ENCODE measurements around the gene NUDCD3. TPM values are rescaled to one million over a fixed set of nuclear protein-coding genes. Genes with fewer than 3 reads are reported as not detected.

Gene NUDCD3
- total and polyA plus RNA-seq, 2 of the 8 experiments (the other 6 are each of a cell fraction or from before 2014, with no cell fraction given), result 35.2 to 93.7 TPM

DNA sequence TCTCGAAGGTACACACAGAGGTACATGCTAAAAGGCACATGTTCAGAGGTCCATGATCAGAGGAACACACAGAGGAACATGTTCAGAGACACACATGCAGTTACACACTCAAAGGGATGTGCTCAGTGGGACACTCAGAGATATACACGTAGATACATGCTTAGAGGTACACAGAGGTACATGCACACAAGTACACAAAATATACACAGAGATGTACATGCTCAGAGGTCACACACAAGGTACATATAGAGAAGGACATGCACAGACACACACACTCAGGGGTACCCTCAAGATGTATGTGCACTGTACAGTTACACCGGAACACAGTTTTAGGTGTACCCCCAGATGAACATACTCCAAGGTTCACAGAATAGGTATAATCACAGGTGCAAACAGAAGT is 31.9 kb upstream of the NUDCD3 start:
- no peak overlapping the region for H3K14ac ChIP-seq (ENCODE audit: insufficient read length)
- no peak overlapping the region for H3K4ac ChIP-seq (replicated peaks; ENCODE audit: insufficient read length, low read depth, low read length)
- H2BK20ac ChIP-seq (ENCODE audit: low read length), result no peak overlapping the region
- H4K91ac ChIP-seq (replicated peaks; ENCODE audit: insufficient read length, low read length), result no peak overlapping the region
- no peak overlapping the region for H3K56ac ChIP-seq (replicated peaks; ENCODE audit: insufficient read length, low read depth, low read length)
- FAIRE-seq, result no peak
- H3K23ac ChIP-seq (ENCODE audit: insufficient read length), result no peak overlapping the region
- no peak overlapping the region for H2BK5ac ChIP-seq (ENCODE audit: low read depth, low read length)
- H3K18ac ChIP-seq (ENCODE audit: extremely low read depth, low read length), result no peak overlapping the region
- H3K9ac ChIP-seq (replicated peaks in 1 of 4; ENCODE audit: extremely low read depth in 1 of 4, low read depth in 3 of 4, low read length in 3 of 4), result no peak overlapping the region
- H3K9me3 ChIP-seq (ENCODE audit: insufficient read depth in 2 of 2, low read depth in 1 of 2, low read length in 1 of 2), result 0 out of 4 replicates have a peak, but pooled peaks cover 0 to 3% of the 10 kb centered on the region in 2 experiments
- H3K4me2 ChIP-seq (ENCODE audit: insufficient read depth in 1 of 2, low read depth in 2 of 2, low read length in 2 of 2), result no peak overlapping the region
- H3K27ac ChIP-seq (ENCODE audit: low read depth, low read length), result no peak overlapping the region
- H4K5ac ChIP-seq (ENCODE audit: insufficient read length, low read depth, low read length), result no peak overlapping the region
- no peaks in the 10 kb centered on the region for H3K36me3 ChIP-seq (ENCODE audit: control insufficient read depth in 2 of 4, insufficient read depth in 4 of 4, low read length in 3 of 4)
- H3K4me1 ChIP-seq (replicated peaks in 1 of 4; ENCODE audit: control insufficient read depth in 3 of 4, insufficient read depth in 4 of 4, low read length in 3 of 4), result no peaks in the 10 kb centered on the region
- no peaks in the 10 kb centered on the region for H3K79me2 ChIP-seq (ENCODE audit: control insufficient read depth in 1 of 2, insufficient read depth in 2 of 2, low read length in 2 of 2)
- H4K8ac ChIP-seq (ENCODE audit: extremely low read depth, insufficient read depth, low read length), result no peak overlapping the region
- H4K20me1 ChIP-seq (replicated peaks in 1 of 2; ENCODE audit: control insufficient read depth in 1 of 2, insufficient read depth in 2 of 2, low read length in 2 of 2), result no peaks in the 10 kb centered on the region
- no peak for DNase-seq (ENCODE audit: low read depth in 1 of 2, low spot score in 2 of 2)
- no peak overlapping the region for H3K4me3 ChIP-seq (ENCODE audit: extremely low read depth in 1 of 4, insufficient read depth in 2 of 4, low read depth in 3 of 4, low read length in 4 of 4)
- no peak overlapping the region for H2BK15ac ChIP-seq (ENCODE audit: low read length)
- ChIA-PET POLR2A (ENCODE audit: partially characterized antibody) (interaction anchor here (1.1 to 1.2 kb wide), 2 partner anchors 39 to 52 kb away, joined by 4 read pairs; partner anchors contain the start of gene DDX56), CTCF (ENCODE audit: partially characterized antibody) (interaction anchor here (1.2 to 4.1 kb wide), 2 partner anchors 12 to 47 kb away, joined by 3 to 22 read pairs; no protein-coding TSS in a partner anchor)
- whole genome bisulfite sequencing, 2 experiments (ENCODE audit: extremely low coverage in 1 of 2, insufficient coverage in 1 of 2, insufficient read length in 1 of 2, insufficient replicate concordance in 2 of 2, low coverage in 1 of 2, low lambda C conversion rate in 2 of 2, missing lambda C conversion rate in 1 of 2), result 94% methylated on average over 3 of the region's 3 CpGs; no CpG with 5 or more reads in 1 of the 2 experiments
- H2AK5ac ChIP-seq (ENCODE audit: low read depth, low read length), result no peak overlapping the region
- no peak overlapping the region for H2BK12ac ChIP-seq (ENCODE audit: low read depth, low read length)
- H2BK120ac ChIP-seq (replicated peaks; ENCODE audit: low read depth, low read length), result no peak overlapping the region
- no peaks in the 10 kb centered on the region for H3K79me1 ChIP-seq (ENCODE audit: low read depth, low read length)
- no peaks in the 10 kb centered on the region for H3K23me2 ChIP-seq (ENCODE audit: low read depth, low read length)
- no peaks in the 10 kb centered on the region for H3K27me3 ChIP-seq (replicated peaks in 1 of 4; ENCODE audit: control insufficient read depth in 3 of 4, extremely low read depth in 1 of 4, insufficient read depth in 3 of 4, low read length in 3 of 4)
- H2AFZ ChIP-seq (ENCODE audit: low read length), result no peak overlapping the region
- TF ChIP-seq TCF12 (IDR thresholded peaks at IDR 0.05; ENCODE audit: low read depth, low read length) (no peak), BRCA1 (IDR thresholded peaks at IDR 0.05; ENCODE audit: low read depth, low read length) (no peak), MAFK (IDR thresholded peaks at IDR 0.05; ENCODE audit: low read depth, low read length) (no peak), ZNF274 (IDR thresholded peaks at IDR 0.05; ENCODE audit: borderline replicate concordance, extremely low read depth, low read length) (no peak), JUND (IDR thresholded peaks at IDR 0.05; ENCODE audit: low read length) (no peak), SP1 (IDR thresholded peaks at IDR 0.05; ENCODE audit: low read depth, low read length) (no peak), EZH2 (IDR thresholded peaks at IDR 0.05; ENCODE audit: low read depth, low read length, severe bottlenecking) (no peak), RBBP5 (IDR thresholded peaks at IDR 0.05; ENCODE audit: borderline replicate concordance, low read depth, low read length) (no peak), CHD1 (IDR thresholded peaks at IDR 0.05; ENCODE audit: low read depth, low read length) (no peak), EGR1 (IDR thresholded peaks at IDR 0.05; ENCODE audit: borderline replicate concordance, low read depth, low read length) (no peak)
- TF ChIP-seq, protein P1, sequence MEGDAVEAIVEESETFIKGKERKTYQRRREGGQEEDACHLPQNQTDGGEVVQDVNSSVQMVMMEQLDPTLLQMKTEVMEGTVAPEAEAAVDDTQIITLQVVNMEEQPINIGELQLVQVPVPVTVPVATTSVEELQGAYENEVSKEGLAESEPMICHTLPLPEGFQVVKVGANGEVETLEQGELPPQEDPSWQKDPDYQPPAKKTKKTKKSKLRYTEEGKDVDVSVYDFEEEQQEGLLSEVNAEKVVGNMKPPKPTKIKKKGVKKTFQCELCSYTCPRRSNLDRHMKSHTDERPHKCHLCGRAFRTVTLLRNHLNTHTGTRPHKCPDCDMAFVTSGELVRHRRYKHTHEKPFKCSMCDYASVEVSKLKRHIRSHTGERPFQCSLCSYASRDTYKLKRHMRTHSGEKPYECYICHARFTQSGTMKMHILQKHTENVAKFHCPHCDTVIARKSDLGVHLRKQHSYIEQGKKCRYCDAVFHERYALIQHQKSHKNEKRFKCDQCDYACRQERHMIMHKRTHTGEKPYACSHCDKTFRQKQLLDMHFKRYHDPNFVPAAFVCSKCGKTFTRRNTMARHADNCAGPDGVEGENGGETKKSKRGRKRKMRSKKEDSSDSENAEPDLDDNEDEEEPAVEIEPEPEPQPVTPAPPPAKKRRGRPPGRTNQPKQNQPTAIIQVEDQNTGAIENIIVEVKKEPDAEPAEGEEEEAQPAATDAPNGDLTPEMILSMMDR (IDR thresholded peaks at IDR 0.05; ENCODE audit: control extremely low read depth in 1 of 3, insufficient read depth in 1 of 3, low read depth in 1 of 3, low read length in 3 of 3), result no peak
- TF ChIP-seq, protein P2, sequence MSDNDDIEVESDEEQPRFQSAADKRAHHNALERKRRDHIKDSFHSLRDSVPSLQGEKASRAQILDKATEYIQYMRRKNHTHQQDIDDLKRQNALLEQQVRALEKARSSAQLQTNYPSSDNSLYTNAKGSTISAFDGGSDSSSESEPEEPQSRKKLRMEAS (IDR thresholded peaks at IDR 0.05), result no peak

All from H1 (cell line).